GM12864 (cell line): Measurements from ENCODE around the gene NXPH2.

Experiments
- DNase-seq: peaks from one replicate; pipeline ENCODE4 v3.0.0-alpha.2; 2011; ENCODE audit warnings: low read depth
- H3K4me3 ChIP-seq: 2 replicates; pipeline ENCODE4 v1.5.1; 2011; ENCODE audit warnings: mild to moderate bottlenecking, low read depth, low read length, control low read depth
- CTCF ChIP-seq: IDR thresholded peaks from 2 replicates; pipeline ENCODE4 v1.5.1; 2011; ENCODE audit warnings: low read depth, mild to moderate bottlenecking, moderate library complexity, low read length, control low read depth, inconsistent platforms; ENCODE audit errors: missing control alignments

The NXPH2 gene

GRCh38 chr2:138780446-138780880, 273 bp upstream of the NXPH2 start:
- H3K4me3 ChIP-seq: no peak overlapping the region
- TF ChIP-seq CTCF: no peak
- DNase-seq: no peak

GRCh38 chr2:138779406-138779780, 797 bp downstream of the NXPH2 start:
- no peak for TF ChIP-seq CTCF
- no peak for DNase-seq
- no peak overlapping the region for H3K4me3 ChIP-seq

GRCh38 chr2:138777996-138778395, 2.2 kb downstream of the NXPH2 start:
- DNase-seq: no peak
- H3K4me3 ChIP-seq: no peak overlapping the region
- TF ChIP-seq CTCF: no peak

- DNase-seq: no peak
- no peak overlapping the region for H3K4me3 ChIP-seq
- no peak for TF ChIP-seq CTCF
Observed at GRCh38 chr2:138775736-138776135, 4.5 kb downstream of the NXPH2 start.

- TF ChIP-seq CTCF: no peak
- DNase-seq: no peak
- no peak overlapping the region for H3K4me3 ChIP-seq
Observed at GRCh38 chr2:138771534-138771933, 8.7 kb downstream of the NXPH2 start.

GRCh38 chr2:138767101-138767500, 13.1 kb downstream of the NXPH2 start:
- DNase-seq: no peak
- no peak overlapping the region for H3K4me3 ChIP-seq
- TF ChIP-seq CTCF: no peak

- DNase-seq: no peak
- H3K4me3 ChIP-seq: no peak overlapping the region
- no peak for TF ChIP-seq CTCF
Observed at GRCh38 chr2:138766464-138766863, 13.7 kb downstream of the NXPH2 start.
